Left ventricle myocardium inferior (tissue), 1 donor: ENCODE measurements around the gene IL3. TPM values are rescaled to one million over a fixed set of nuclear protein-coding genes. Genes with fewer than 3 reads are reported as not detected.
A peak's percentile ranks its signal among the peaks of the same experiment; 100 is the strongest.

Source experiments
- DNase-seq: peaks from one replicate; pipeline ENCODE4 v3.0.0-alpha.2; 2020
- H3K27ac ChIP-seq: fragments of 200-600 bp; replicated peaks from 2 replicates; pipeline ENCODE4 v1.8.0; 2021
- H3K27me3 ChIP-seq: fragments of 200-600 bp; 2 replicates; pipeline ENCODE4 v1.8.0; 2021; ENCODE audit warnings: low read depth
- H3K36me3 ChIP-seq: fragments of 200-600 bp; 2 replicates; pipeline ENCODE4 v1.8.0; 2021
- H3K4me1 ChIP-seq: fragments of 200-600 bp; 2 replicates; pipeline ENCODE4 v1.8.0; 2021
- H3K4me3 ChIP-seq: fragments of 200-600 bp; 2 replicates; pipeline ENCODE4 v1.8.0; 2021; ENCODE audit warnings: mild to moderate bottlenecking, moderate library complexity
- H3K9me3 ChIP-seq: fragments of 200-600 bp; replicated peaks from 2 replicates; pipeline ENCODE4 v1.8.0; 2021
- intact Hi-C: fragments of 100-400 bp; cut with micrococcal nuclease; formaldehyde crosslinking; loops from one replicate; pipeline ENCODE4 v1.11.0; 2022
- total RNA-seq: library from RNA; stranded (reverse); fragmentation: NEBNext Ultra II Directional; extraction: Animal tissue kit (Norgen Biotek cat#: 25700); gene quantifications from one replicate; pipeline ENCODE4 v1.2.1, GENCODE V29; 2021
- TF ChIP-seq, protein P1 (sequence below): fragments of 200-600 bp; IDR thresholded peaks from 2 replicates; pipeline ENCODE4 v1.8.0; 2021; ENCODE audit warnings: antibody characterized with exemption, mild to moderate bottlenecking, borderline replicate concordance
- donor health status: DM: no; HTN: yes; CAD: no; lungs with severe emphysema.

The IL3 gene
- total RNA-seq, 1 donor from 2014 or later = not detected

DNA sequence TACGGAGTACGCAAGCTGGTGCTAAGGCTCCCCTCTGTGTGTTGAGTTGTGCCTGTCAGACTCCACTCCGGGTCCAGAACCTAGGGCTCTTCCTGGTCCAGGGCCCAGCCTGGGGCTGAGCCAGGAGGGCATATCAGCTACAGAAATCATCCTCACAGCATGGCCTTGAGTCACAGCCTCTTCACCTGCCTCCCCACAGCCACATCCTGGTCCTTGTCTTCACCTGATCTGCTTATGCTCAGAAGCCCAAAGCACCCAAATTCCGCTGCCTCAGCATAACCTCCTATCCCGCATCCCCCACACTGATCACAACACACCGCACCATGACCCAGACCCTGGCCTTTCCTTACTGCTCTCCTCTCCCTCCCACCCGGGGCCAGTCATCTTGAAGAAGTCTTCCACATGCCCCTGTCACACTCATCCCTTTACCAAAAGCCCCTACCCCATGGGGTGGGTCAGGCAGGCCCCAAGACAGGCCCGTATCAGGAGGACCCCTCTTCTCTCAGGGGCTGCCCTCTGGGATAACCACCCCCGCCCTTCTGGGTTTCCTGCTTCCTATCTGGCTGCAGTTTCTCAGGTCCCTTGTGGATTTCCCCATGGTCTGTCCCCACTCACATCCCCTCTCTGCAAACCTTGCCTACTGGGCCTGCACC, 1.3 kb upstream of the IL3 start:
- Histone ChIP-seq H3K27ac (no peak overlapping the region), H3K4me1 (no peaks in the 10 kb centered on the region), H3K36me3 (no peaks in the 10 kb centered on the region), H3K27me3 (no peaks in the 10 kb centered on the region), H3K9me3 (no peaks in the 10 kb centered on the region), H3K4me3 (no peak overlapping the region)
- intact Hi-C loops = no loop called here
- TF ChIP-seq, protein P1, sequence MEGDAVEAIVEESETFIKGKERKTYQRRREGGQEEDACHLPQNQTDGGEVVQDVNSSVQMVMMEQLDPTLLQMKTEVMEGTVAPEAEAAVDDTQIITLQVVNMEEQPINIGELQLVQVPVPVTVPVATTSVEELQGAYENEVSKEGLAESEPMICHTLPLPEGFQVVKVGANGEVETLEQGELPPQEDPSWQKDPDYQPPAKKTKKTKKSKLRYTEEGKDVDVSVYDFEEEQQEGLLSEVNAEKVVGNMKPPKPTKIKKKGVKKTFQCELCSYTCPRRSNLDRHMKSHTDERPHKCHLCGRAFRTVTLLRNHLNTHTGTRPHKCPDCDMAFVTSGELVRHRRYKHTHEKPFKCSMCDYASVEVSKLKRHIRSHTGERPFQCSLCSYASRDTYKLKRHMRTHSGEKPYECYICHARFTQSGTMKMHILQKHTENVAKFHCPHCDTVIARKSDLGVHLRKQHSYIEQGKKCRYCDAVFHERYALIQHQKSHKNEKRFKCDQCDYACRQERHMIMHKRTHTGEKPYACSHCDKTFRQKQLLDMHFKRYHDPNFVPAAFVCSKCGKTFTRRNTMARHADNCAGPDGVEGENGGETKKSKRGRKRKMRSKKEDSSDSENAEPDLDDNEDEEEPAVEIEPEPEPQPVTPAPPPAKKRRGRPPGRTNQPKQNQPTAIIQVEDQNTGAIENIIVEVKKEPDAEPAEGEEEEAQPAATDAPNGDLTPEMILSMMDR = no peak
- DNase-seq = peak; percentile 6

DNA sequence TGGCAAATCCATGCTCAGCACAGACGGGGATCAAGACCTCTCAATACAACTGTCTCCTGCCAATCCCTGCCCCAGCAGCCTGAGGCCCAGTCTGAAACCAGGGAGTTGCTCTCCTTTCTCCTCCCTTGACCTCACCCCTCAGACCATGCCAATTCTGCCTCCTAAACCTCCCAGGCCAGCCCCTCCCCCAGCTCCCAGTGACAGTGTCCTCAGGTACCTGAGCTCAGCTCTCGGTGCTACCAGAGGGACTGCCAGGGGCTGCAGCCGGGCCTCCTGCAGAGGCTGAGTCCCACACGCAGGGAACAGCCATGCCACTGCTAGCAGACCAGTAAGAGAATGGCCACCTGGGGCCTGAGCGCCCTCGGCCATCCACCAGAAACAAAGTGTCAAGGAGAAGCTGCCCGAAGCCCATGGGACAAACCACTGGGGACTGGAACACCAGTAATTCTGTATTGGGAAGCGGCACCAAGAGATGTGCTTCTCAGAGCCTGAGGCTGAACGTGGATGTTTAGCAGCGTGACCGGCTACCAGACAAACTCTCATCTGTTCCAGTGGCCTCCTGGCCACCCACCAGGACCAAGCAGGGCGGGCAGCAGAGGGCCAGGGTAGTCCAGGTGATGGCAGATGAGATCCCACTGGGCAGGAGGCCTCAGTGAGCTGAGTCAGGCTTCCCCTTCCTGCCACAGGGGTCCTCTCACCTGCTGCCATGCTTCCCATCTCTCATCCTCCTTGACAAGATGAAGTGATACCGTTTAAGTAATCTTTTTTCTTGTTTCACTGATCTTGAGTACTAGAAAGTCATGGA, 557 bp upstream of the IL3 start:
- no peak overlapping the region for H3K27ac ChIP-seq
- TF ChIP-seq, protein P1 = no peak
- H3K36me3 ChIP-seq = no peaks in the 10 kb centered on the region
- no peaks in the 10 kb centered on the region for H3K27me3 ChIP-seq
- peaks cover 1% of the 10 kb centered on the region for H3K4me1 ChIP-seq
- intact Hi-C loops = no loop called here
- H3K4me3 ChIP-seq = no peak overlapping the region
- H3K9me3 ChIP-seq = no peaks in the 10 kb centered on the region
- DNase-seq = peak; percentile 11

DNA sequence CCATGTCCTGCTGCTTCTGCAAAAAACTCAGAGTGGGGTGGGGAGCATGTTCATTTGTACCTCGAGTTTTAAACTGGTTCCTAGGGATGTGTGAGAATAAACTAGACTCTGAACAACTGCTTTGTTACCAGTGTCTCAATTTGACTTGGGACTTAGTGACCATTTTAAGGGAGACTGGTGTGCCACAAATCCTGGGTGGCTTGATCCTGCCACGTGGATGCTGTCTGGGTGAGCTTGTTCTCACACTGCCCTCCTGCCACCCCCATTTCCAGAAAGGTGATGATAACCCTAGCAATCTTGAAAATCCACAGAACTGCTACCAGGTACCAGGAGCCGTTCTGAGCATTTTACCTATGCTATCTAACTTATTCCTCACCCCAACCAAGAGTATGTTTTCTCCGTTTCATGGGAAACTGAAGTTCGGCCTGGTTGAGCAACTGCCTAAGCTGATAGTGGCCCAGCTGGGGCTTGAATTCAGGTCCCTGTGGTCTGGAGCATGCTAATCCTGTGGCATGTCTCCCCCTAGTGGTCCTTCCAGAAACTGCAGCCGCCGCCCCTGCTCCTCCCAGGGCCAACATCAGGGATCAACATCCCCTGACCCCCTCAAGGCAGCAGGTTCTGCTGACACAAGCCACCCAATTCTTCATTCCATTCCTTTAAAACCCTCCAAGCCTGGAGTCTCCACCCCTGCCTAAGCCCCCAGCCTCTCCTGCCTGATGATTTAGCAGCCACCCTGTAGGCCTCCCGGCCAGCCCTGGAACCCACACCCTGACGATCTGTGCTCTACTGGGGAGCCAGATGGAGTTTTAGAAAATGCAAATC, 2.8 kb downstream of the IL3 start:
- Histone ChIP-seq H3K4me1 (peaks cover 3% of the 10 kb centered on the region), H3K27ac (no peak overlapping the region), H3K27me3 (no peaks in the 10 kb centered on the region), H3K36me3 (no peaks in the 10 kb centered on the region), H3K4me3 (no peak overlapping the region), H3K9me3 (no peaks in the 10 kb centered on the region)
- TF ChIP-seq, protein P1 = peak; percentile 97
- peak; percentile 65 for DNase-seq
- intact Hi-C loops = no loop called here

DNA sequence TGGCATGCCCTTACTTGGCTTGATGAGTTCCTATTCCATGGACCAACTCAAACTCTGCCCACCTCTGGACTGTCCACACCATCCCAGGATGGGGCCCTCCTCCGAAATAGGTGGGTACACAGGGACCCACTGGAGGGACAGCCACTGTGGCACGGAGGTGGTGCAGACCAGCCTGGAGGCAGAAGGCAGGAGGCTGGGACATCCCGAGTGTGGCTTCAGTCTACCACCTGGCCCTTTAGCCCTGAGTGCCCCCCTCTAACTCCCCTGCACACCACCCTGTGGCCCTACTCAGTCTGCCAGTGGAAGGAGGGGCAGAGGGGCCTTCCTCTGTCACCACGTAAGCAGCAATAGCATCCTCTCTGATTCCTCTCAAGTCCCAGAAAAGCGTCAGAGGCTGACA, 3.7 kb downstream of the IL3 start:
- H3K4me1 ChIP-seq = peaks cover 3% of the 10 kb centered on the region
- H3K27ac ChIP-seq = no peak overlapping the region
- TF ChIP-seq, protein P1 = no peak
- DNase-seq = peak; percentile 9
- H3K4me3 ChIP-seq = no peak overlapping the region
- H3K9me3 ChIP-seq = no peaks in the 10 kb centered on the region
- H3K36me3 ChIP-seq = no peaks in the 10 kb centered on the region
- no peaks in the 10 kb centered on the region for H3K27me3 ChIP-seq
- intact Hi-C loops = no loop called here

DNA sequence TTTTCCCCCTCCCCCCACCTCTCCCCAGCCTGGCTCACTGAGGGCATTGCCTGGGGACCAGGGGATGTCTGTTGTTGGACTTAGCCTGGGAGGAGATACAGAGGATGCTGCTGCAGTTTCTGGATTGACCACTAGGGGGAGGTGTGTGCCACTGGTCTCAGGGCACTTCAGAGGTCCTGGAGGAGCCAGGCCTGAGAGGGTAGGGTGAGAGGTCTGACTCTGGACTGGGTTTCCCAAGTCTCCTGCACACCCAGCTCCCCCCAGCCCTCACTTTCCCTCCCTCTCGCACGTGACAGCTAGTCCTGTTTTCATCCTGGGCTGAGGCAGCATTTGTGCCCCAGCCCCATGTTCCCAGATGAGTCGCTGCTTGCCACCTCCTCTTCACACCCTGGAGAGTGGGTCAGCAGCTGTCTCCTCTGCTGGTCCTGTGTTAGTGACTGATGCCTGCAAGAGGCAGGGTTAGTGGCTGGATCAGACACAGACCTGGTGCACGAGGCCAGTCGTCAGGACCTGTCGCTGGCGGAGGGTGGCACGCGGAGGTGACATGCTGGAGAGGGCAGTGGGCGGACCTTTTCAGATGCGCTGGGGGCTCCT, 4.4 kb downstream of the IL3 start:
- no peaks in the 10 kb centered on the region for H3K27me3 ChIP-seq
- peak; percentile 56 for DNase-seq
- intact Hi-C loops = no loop called here
- H3K4me3 ChIP-seq = no peak overlapping the region
- peaks cover 3% of the 10 kb centered on the region for H3K4me1 ChIP-seq
- no peaks in the 10 kb centered on the region for H3K36me3 ChIP-seq
- TF ChIP-seq, protein P1 = peak; percentile 88
- H3K27ac ChIP-seq = no peak overlapping the region
- no peaks in the 10 kb centered on the region for H3K9me3 ChIP-seq
